GM18868 (cell line): ENCODE results near the gene PLPP3.
A peak's percentile ranks its signal among the peaks of the same experiment; 100 is the strongest.

Experiments used
- ATAC-seq: cut with Tn5 transposase; IDR thresholded peaks from one replicate; pipeline ENCODE4 v1.9.1; 2021; ENCODE audit warnings: mild to moderate bottlenecking, moderate library complexity; ENCODE audit not compliant: unreplicated experiment

The PLPP3 gene

GRCh38 chr1:56525489-56526041 is 53.8 kb downstream of the PLPP3 start:
- ATAC-seq: peak; percentile 78

GRCh38 chr1:56524263-56524662 is 55.1 kb downstream of the PLPP3 start:
- ATAC-seq: no peak

- no peak for ATAC-seq
These were observed 56.7 kb downstream of the PLPP3 start for GRCh38 chr1:56522680-56523079.

GRCh38 chr1:56520016-56520601 is 59.3 kb downstream of the PLPP3 start:
- no peak for ATAC-seq

- no peak for ATAC-seq
These were observed 61.8 kb downstream of the PLPP3 start for GRCh38 chr1:56517404-56518130.

- ATAC-seq: peak; percentile 88
These were observed 62.7 kb downstream of the PLPP3 start for GRCh38 chr1:56516539-56517252.

- ATAC-seq: no peak
These were observed 63.3 kb downstream of the PLPP3 start for GRCh38 chr1:56515898-56516538.

- ATAC-seq: no peak
These were observed 66.5 kb downstream of the PLPP3 start for GRCh38 chr1:56512724-56513494.

GRCh38 chr1:56511766-56512165 is 67.6 kb downstream of the PLPP3 start:
- ATAC-seq: no peak

GRCh38 chr1:56511364-56511763 is 68.0 kb downstream of the PLPP3 start:
- no peak for ATAC-seq

- ATAC-seq: no peak
These were observed 68.7 kb downstream of the PLPP3 start for GRCh38 chr1:56510642-56511021.

GRCh38 chr1:56509713-56510641 is 69.4 kb downstream of the PLPP3 start:
- no peak for ATAC-seq

- no peak for ATAC-seq
These were observed 70.8 kb downstream of the PLPP3 start for GRCh38 chr1:56508523-56508983.

GRCh38 chr1:56507925-56508522 is 71.3 kb downstream of the PLPP3 start:
- no peak for ATAC-seq

GRCh38 chr1:56506951-56507491 is 72.3 kb downstream of the PLPP3 start:
- ATAC-seq: no peak

- ATAC-seq: no peak
These were observed 73.3 kb downstream of the PLPP3 start for GRCh38 chr1:56505792-56506743.

- ATAC-seq: no peak
These were observed 76.6 kb downstream of the PLPP3 start for GRCh38 chr1:56502700-56503245.
